ENCODE measurements around the gene SYNDIG1.

Gene SYNDIG1

GRCh38 chr20:24528583-24529368 lies 59.3 kb downstream of the SYNDIG1 start:
- no peak for DNase-seq (ENCODE audit: low read depth in 2 of 2)

- DNase-seq (ENCODE audit: low read depth in 2 of 2): no peak
Measured at GRCh38 chr20:24529369-24529719, 59.9 kb downstream of the SYNDIG1 start.

- DNase-seq (ENCODE audit: low read depth in 2 of 2): no peak
Measured at GRCh38 chr20:24530131-24530680, 60.8 kb downstream of the SYNDIG1 start.

GRCh38 chr20:24531202-24531601 lies 61.8 kb downstream of the SYNDIG1 start:
- no peak for DNase-seq (ENCODE audit: low read depth in 2 of 2)

GRCh38 chr20:24531631-24532419 lies 62.4 kb downstream of the SYNDIG1 start:
- DNase-seq (ENCODE audit: low read depth in 2 of 2): no peak

GRCh38 chr20:24533449-24533848 lies 64.0 kb downstream of the SYNDIG1 start:
- no peak for DNase-seq (ENCODE audit: low read depth in 2 of 2)

GRCh38 chr20:24534282-24534681 lies 64.9 kb downstream of the SYNDIG1 start:
- DNase-seq (ENCODE audit: low read depth in 2 of 2): no peak

- no peak for DNase-seq (ENCODE audit: low read depth in 2 of 2)
Measured at GRCh38 chr20:24535941-24536730, 66.7 kb downstream of the SYNDIG1 start.

GRCh38 chr20:24537210-24537609 lies 67.8 kb downstream of the SYNDIG1 start:
- no peak for DNase-seq (ENCODE audit: low read depth in 2 of 2)

- no peak for DNase-seq (ENCODE audit: low read depth in 2 of 2)
Measured at GRCh38 chr20:24542721-24543120, 73.3 kb downstream of the SYNDIG1 start.

GRCh38 chr20:24543168-24543567 lies 73.7 kb downstream of the SYNDIG1 start:
- no peak for DNase-seq (ENCODE audit: low read depth in 2 of 2)

GRCh38 chr20:24543741-24544140 lies 74.3 kb downstream of the SYNDIG1 start:
- no peak for DNase-seq (ENCODE audit: low read depth in 2 of 2)

GRCh38 chr20:24544371-24544770 lies 74.9 kb downstream of the SYNDIG1 start:
- no peak for DNase-seq (ENCODE audit: low read depth in 2 of 2)

GRCh38 chr20:24545168-24545567 lies 75.7 kb downstream of the SYNDIG1 start:
- no peak for DNase-seq (ENCODE audit: low read depth in 2 of 2)

- no peak for DNase-seq (ENCODE audit: low read depth in 2 of 2)
Measured at GRCh38 chr20:24546232-24546892, 76.9 kb downstream of the SYNDIG1 start.

GRCh38 chr20:24547967-24548366 lies 78.5 kb downstream of the SYNDIG1 start:
- no peak for DNase-seq (ENCODE audit: low read depth in 2 of 2)

- DNase-seq (ENCODE audit: low read depth in 2 of 2): no peak
Measured at GRCh38 chr20:24559114-24559732, 89.8 kb downstream of the SYNDIG1 start.

- no peak for DNase-seq (ENCODE audit: low read depth in 2 of 2)
Measured at GRCh38 chr20:24560571-24561491, 91.4 kb downstream of the SYNDIG1 start.

GRCh38 chr20:24565835-24566351 lies 96.5 kb downstream of the SYNDIG1 start:
- no peak for DNase-seq (ENCODE audit: low read depth in 2 of 2)

- DNase-seq (ENCODE audit: low read depth in 2 of 2): no peak
Measured at GRCh38 chr20:24566656-24567055, 97.2 kb downstream of the SYNDIG1 start.

All from stimulated activated CD4-positive, alpha-beta T cell treated with anti-CD3 and anti-CD28 coated beads, Interleukin-15, amount 100 ng/mL, for 48 hours (primary cell).